Measurements from ENCODE around the gene ISLR2. TPM values are rescaled to one million over a fixed set of nuclear protein-coding genes. Genes with fewer than 3 reads are reported as not detected.

ISLR2 gene
- total RNA-seq, 1 donor from 2014 or later: 2.7 TPM

Other genes with a start within 250 kb of the ISLR2 start
- 14.6 TPM for gene LOXL1, start 204.1 kb upstream of the ISLR2 start, total RNA-seq
- gene STOML1, start 138.3 kb upstream of the ISLR2 start, total RNA-seq: 26.8 TPM
- 18.2 TPM for gene PML, start 135.9 kb upstream of the ISLR2 start, total RNA-seq
- gene GOLGA6A, start 48.0 kb upstream of the ISLR2 start, total RNA-seq: not detected
- gene ISLR, start 43.1 kb downstream of the ISLR2 start, total RNA-seq: 11.6 TPM
- not detected for gene STRA6, start 72.2 kb downstream of the ISLR2 start, total RNA-seq
- not detected for gene CCDC33, start 105.7 kb downstream of the ISLR2 start, total RNA-seq
- gene CYP11A1, start 237.1 kb downstream of the ISLR2 start, total RNA-seq: 0.51 TPM

All from Right ventricle myocardium superior (tissue), 1 donor.